ENCODE data around the gene CEMIP. TPM values are rescaled to one million over a fixed set of nuclear protein-coding genes. Genes with fewer than 3 reads are reported as not detected.

The CEMIP gene
- total and polyA plus RNA-seq, 2 donors = 0.28 to 2.9 TPM

DNA sequence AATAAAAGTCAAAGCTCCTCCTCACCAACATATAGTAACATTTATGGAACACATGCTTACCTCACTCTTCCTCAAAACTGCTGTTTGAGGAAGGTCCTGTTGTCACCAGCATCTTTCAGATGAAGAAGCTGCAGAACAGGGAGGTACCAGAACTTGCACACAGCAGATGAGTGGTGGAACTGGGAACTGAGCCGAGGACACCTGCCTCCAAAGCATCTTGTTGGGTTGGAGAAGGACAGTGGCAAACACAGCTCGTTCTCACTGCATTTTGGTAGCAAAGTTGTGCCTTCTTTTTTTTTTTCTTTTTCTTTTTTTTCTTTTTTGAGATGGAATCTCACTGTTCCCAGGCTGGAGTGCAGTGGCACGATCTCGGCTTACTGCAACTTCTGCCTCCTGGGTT, 76.0 kb downstream of the CEMIP start:
- 95% methylated on average over 4 of the region's 4 CpGs for WGBS
- Histone ChIP-seq H3K36me3 (ENCODE audit: control insufficient read depth in 2 of 2, insufficient read depth in 2 of 2, low read length in 1 of 2) (no peaks in the 10 kb centered on the region), H3K27ac (ENCODE audit: low read depth in 1 of 2, low read length in 1 of 2) (no peak overlapping the region), H3K27me3 (ENCODE audit: control insufficient read depth in 2 of 2, insufficient read depth in 1 of 2, low read length in 1 of 2) (no peaks in the 10 kb centered on the region), H3K4me1 (ENCODE audit: control insufficient read depth in 2 of 2, insufficient read depth in 2 of 2, low read length in 2 of 2) (peaks cover 0 to 11% of the 10 kb centered on the region in 2 donors), H3K9me3 (ENCODE audit: control insufficient read depth in 2 of 2, insufficient read depth in 1 of 2, low read length in 1 of 2) (no peaks in the 10 kb centered on the region), H3K4me3 (ENCODE audit: low read length in 2 of 2) (no peak overlapping the region)
- DNase-seq (ENCODE audit: low read depth in 6 of 9, low spot score in 9 of 9) = no peak

DNA sequence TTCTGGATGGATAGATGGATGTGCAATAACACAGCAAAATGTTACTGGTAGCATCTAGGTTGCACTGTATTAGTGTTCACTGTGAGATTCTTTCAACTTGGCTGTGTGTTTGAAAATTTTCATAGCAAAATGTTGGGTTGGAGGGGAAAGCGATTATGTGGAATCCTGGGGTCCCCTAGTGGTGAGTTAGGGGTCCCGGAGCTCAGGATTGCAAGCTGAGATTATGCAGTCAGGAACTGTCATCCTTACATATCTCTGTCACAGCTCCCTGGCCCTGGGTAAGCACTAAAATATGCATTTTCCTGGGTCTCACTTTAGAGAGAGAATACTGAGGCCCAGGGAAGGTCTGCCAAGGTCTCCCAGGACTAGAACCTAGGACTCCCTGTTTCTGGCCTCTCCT, 77.2 kb downstream of the CEMIP start:
- WGBS = 61% methylated on average over 2 of the region's 2 CpGs
- Histone ChIP-seq H3K27ac (ENCODE audit: low read depth in 1 of 2, low read length in 1 of 2) (no peak overlapping the region), H3K4me3 (ENCODE audit: low read length in 2 of 2) (no peak overlapping the region), H3K36me3 (ENCODE audit: control insufficient read depth in 2 of 2, insufficient read depth in 2 of 2, low read length in 1 of 2) (no peaks in the 10 kb centered on the region), H3K9me3 (ENCODE audit: control insufficient read depth in 2 of 2, insufficient read depth in 1 of 2, low read length in 1 of 2) (no peaks in the 10 kb centered on the region), H3K27me3 (ENCODE audit: control insufficient read depth in 2 of 2, insufficient read depth in 1 of 2, low read length in 1 of 2) (no peaks in the 10 kb centered on the region), H3K4me1 (ENCODE audit: control insufficient read depth in 2 of 2, insufficient read depth in 2 of 2, low read length in 2 of 2) (peaks cover 0 to 11% of the 10 kb centered on the region in 2 donors)
- peak in 8 of 9 donors; percentile 6 to 54 (median 13) for DNase-seq (ENCODE audit: low read depth in 6 of 9, low spot score in 9 of 9)

- Histone ChIP-seq H3K27ac (ENCODE audit: low read depth in 1 of 2, low read length in 1 of 2) (no peak overlapping the region), H3K27me3 (ENCODE audit: control insufficient read depth in 2 of 2, insufficient read depth in 1 of 2, low read length in 1 of 2) (no peaks in the 10 kb centered on the region)
Measured at GRCh38 chr15:80856809-80857377, 77.7 kb downstream of the CEMIP start.

DNA sequence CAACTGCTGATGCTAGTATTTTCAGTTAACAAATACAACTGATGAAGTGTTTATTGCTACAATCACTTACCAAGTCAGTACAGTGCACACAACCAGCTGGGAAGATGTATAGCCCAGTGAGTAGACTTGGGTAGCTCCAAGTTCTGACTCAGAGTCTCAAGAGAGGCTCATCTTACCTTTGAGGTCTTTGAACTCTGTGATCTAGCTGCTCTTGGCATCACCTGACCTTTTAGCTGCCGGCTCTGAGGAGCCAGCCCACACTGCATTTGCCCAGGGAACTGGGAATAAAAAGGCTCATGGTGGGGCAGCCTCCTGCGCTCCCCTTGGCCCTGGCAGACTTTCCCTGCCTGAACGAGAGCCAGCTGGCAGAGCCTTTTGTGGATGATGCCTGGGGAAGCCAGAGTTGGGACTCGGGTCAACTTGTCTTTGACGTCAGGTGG, 82.6 kb downstream of the CEMIP start:
- peaks cover 0 to 8% of the 10 kb centered on the region in 2 donors for H3K4me1 ChIP-seq (ENCODE audit: control insufficient read depth in 2 of 2, insufficient read depth in 2 of 2, low read length in 2 of 2)
- H3K27ac ChIP-seq (ENCODE audit: low read depth in 1 of 2, low read length in 1 of 2) = no peak overlapping the region
- WGBS = 90% methylated on average over 5 of the region's 5 CpGs
- H3K36me3 ChIP-seq (ENCODE audit: control insufficient read depth in 2 of 2, insufficient read depth in 2 of 2, low read length in 1 of 2) = no peaks in the 10 kb centered on the region
- no peaks in the 10 kb centered on the region for H3K27me3 ChIP-seq (ENCODE audit: control insufficient read depth in 2 of 2, insufficient read depth in 1 of 2, low read length in 1 of 2)
- H3K9me3 ChIP-seq (ENCODE audit: control insufficient read depth in 2 of 2, insufficient read depth in 1 of 2, low read length in 1 of 2) = no peaks in the 10 kb centered on the region
- no peak for DNase-seq (ENCODE audit: low read depth in 6 of 9, low spot score in 9 of 9)
- H3K4me3 ChIP-seq (ENCODE audit: low read length in 2 of 2) = no peak overlapping the region

More at GRCh38 chr15:80856809-80857377, 77.7 kb downstream of the CEMIP start:
- peaks cover 0 to 11% of the 10 kb centered on the region in 2 donors for H3K4me1 ChIP-seq (ENCODE audit: control insufficient read depth in 2 of 2, insufficient read depth in 2 of 2, low read length in 2 of 2)
- WGBS = 50% methylated on average over 8 of the region's 8 CpGs
- H3K9me3 ChIP-seq (ENCODE audit: control insufficient read depth in 2 of 2, insufficient read depth in 1 of 2, low read length in 1 of 2) = no peaks in the 10 kb centered on the region
- H3K4me3 ChIP-seq (ENCODE audit: low read length in 2 of 2) = no peak overlapping the region
- peak in 1 of 9 donors; percentile 19 for DNase-seq (ENCODE audit: low read depth in 6 of 9, low spot score in 9 of 9)
- H3K36me3 ChIP-seq (ENCODE audit: control insufficient read depth in 2 of 2, insufficient read depth in 2 of 2, low read length in 1 of 2) = no peaks in the 10 kb centered on the region

DNA sequence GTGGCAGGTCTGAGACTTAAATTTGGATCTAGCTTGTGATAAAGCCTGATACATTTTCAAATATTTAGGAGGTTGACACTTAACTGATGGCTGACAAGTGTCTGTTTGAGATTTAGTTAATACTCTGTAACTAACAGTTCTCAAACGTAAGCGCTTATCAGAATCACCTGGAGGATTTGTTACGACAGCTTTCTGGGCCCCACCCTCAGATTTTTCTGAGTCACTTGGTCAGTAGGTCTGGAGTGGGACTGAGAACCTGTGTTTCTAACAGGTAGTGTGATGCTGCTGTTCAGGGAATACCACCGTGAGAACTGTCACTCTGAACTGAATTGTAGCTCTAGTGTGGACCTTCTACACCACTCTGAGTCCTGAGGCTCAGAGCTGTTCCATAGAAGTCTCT, 85.5 kb downstream of the CEMIP start:
- Histone ChIP-seq H3K27ac (ENCODE audit: low read depth in 1 of 2, low read length in 1 of 2) (no peak overlapping the region), H3K36me3 (ENCODE audit: control insufficient read depth in 2 of 2, insufficient read depth in 2 of 2, low read length in 1 of 2) (no peaks in the 10 kb centered on the region), H3K9me3 (ENCODE audit: control insufficient read depth in 2 of 2, insufficient read depth in 1 of 2, low read length in 1 of 2) (no peaks in the 10 kb centered on the region), H3K4me1 (ENCODE audit: control insufficient read depth in 2 of 2, insufficient read depth in 2 of 2, low read length in 2 of 2) (no peaks in the 10 kb centered on the region), H3K27me3 (ENCODE audit: control insufficient read depth in 2 of 2, insufficient read depth in 1 of 2, low read length in 1 of 2) (no peaks in the 10 kb centered on the region), H3K4me3 (ENCODE audit: low read length in 2 of 2) (no peak overlapping the region)
- no peak for DNase-seq (ENCODE audit: low read depth in 6 of 9, low spot score in 9 of 9)
- WGBS = 97% methylated on average over 4 of the region's 4 CpGs

GRCh38 chr15:80866936-80867335, 87.8 kb downstream of the CEMIP start:
- no peak for DNase-seq (ENCODE audit: low read depth in 6 of 9, low spot score in 9 of 9)
- Histone ChIP-seq H3K27ac (ENCODE audit: low read depth in 1 of 2, low read length in 1 of 2) (no peak overlapping the region), H3K4me1 (ENCODE audit: control insufficient read depth in 2 of 2, insufficient read depth in 2 of 2, low read length in 2 of 2) (no peaks in the 10 kb centered on the region), H3K4me3 (ENCODE audit: low read length in 2 of 2) (no peak overlapping the region), H3K36me3 (ENCODE audit: control insufficient read depth in 2 of 2, insufficient read depth in 2 of 2, low read length in 1 of 2) (no peaks in the 10 kb centered on the region), H3K9me3 (ENCODE audit: control insufficient read depth in 2 of 2, insufficient read depth in 1 of 2, low read length in 1 of 2) (no peaks in the 10 kb centered on the region), H3K27me3 (ENCODE audit: control insufficient read depth in 2 of 2, insufficient read depth in 1 of 2, low read length in 1 of 2) (no peaks in the 10 kb centered on the region)
- 93% methylated on average over 2 of the region's 2 CpGs for WGBS

- no peaks in the 10 kb centered on the region for H3K36me3 ChIP-seq (ENCODE audit: control insufficient read depth in 2 of 2, insufficient read depth in 2 of 2, low read length in 1 of 2)
- no peak overlapping the region for H3K27ac ChIP-seq (ENCODE audit: low read depth in 1 of 2, low read length in 1 of 2)
- no peaks in the 10 kb centered on the region for H3K9me3 ChIP-seq (ENCODE audit: control insufficient read depth in 2 of 2, insufficient read depth in 1 of 2, low read length in 1 of 2)
- 95% methylated on average over 8 of the region's 8 CpGs for WGBS
- H3K27me3 ChIP-seq (ENCODE audit: control insufficient read depth in 2 of 2, insufficient read depth in 1 of 2, low read length in 1 of 2) = no peaks in the 10 kb centered on the region
- no peak overlapping the region for H3K4me3 ChIP-seq (ENCODE audit: low read length in 2 of 2)
- DNase-seq (ENCODE audit: low read depth in 6 of 9, low spot score in 9 of 9) = no peak
- H3K4me1 ChIP-seq (ENCODE audit: control insufficient read depth in 2 of 2, insufficient read depth in 2 of 2, low read length in 2 of 2) = no peaks in the 10 kb centered on the region
Measured at GRCh38 chr15:80870366-80870765, 91.2 kb downstream of the CEMIP start.

- no peaks in the 10 kb centered on the region for H3K36me3 ChIP-seq (ENCODE audit: control insufficient read depth in 2 of 2, insufficient read depth in 2 of 2, low read length in 1 of 2)
- WGBS = 95% methylated on average over 5 of the region's 5 CpGs
- H3K4me3 ChIP-seq (ENCODE audit: low read length in 2 of 2) = no peak overlapping the region
- H3K4me1 ChIP-seq (ENCODE audit: control insufficient read depth in 2 of 2, insufficient read depth in 2 of 2, low read length in 2 of 2) = no peaks in the 10 kb centered on the region
- H3K9me3 ChIP-seq (ENCODE audit: control insufficient read depth in 2 of 2, insufficient read depth in 1 of 2, low read length in 1 of 2) = no peaks in the 10 kb centered on the region
- H3K27me3 ChIP-seq (ENCODE audit: control insufficient read depth in 2 of 2, insufficient read depth in 1 of 2, low read length in 1 of 2) = no peaks in the 10 kb centered on the region
- DNase-seq (ENCODE audit: low read depth in 6 of 9, low spot score in 9 of 9) = no peak
- no peak overlapping the region for H3K27ac ChIP-seq (ENCODE audit: low read depth in 1 of 2, low read length in 1 of 2)
Measured at GRCh38 chr15:80870893-80871292, 91.7 kb downstream of the CEMIP start.

- H3K4me3 ChIP-seq (ENCODE audit: low read length in 2 of 2) = no peak overlapping the region
- H3K27me3 ChIP-seq (ENCODE audit: control insufficient read depth in 2 of 2, insufficient read depth in 1 of 2, low read length in 1 of 2) = no peaks in the 10 kb centered on the region
- no peak overlapping the region for H3K27ac ChIP-seq (ENCODE audit: low read depth in 1 of 2, low read length in 1 of 2)
- no peak for DNase-seq (ENCODE audit: low read depth in 6 of 9, low spot score in 9 of 9)
- 92% methylated on average over 12 of the region's 12 CpGs for WGBS
- H3K36me3 ChIP-seq (ENCODE audit: control insufficient read depth in 2 of 2, insufficient read depth in 2 of 2, low read length in 1 of 2) = no peaks in the 10 kb centered on the region
- H3K4me1 ChIP-seq (ENCODE audit: control insufficient read depth in 2 of 2, insufficient read depth in 2 of 2, low read length in 2 of 2) = no peaks in the 10 kb centered on the region
- H3K9me3 ChIP-seq (ENCODE audit: control insufficient read depth in 2 of 2, insufficient read depth in 1 of 2, low read length in 1 of 2) = no peaks in the 10 kb centered on the region
Measured at GRCh38 chr15:80871858-80872257, 92.7 kb downstream of the CEMIP start.

Measured in thymus (tissue), 11 donors.